HG02642 (cell line): ENCODE results near the gene STK32C.

ENCODE experiments used
- ATAC-seq: cut with Tn5 transposase; IDR thresholded peaks from one replicate; pipeline ENCODE4 v1.9.1; 2021; ENCODE audit warnings: mild to moderate bottlenecking; ENCODE audit not compliant: unreplicated experiment, poor library complexity

The STK32C gene

GRCh38 chr10:132192991-132193665 lies 114.6 kb downstream of the STK32C start:
- no peak for ATAC-seq

- no peak for ATAC-seq
Observed at GRCh38 chr10:132192076-132192975, 115.4 kb downstream of the STK32C start.

- ATAC-seq = no peak
Observed at GRCh38 chr10:132189810-132190422, 117.8 kb downstream of the STK32C start.

GRCh38 chr10:132189016-132189415 lies 118.7 kb downstream of the STK32C start:
- ATAC-seq = no peak

GRCh38 chr10:132188331-132188730 lies 119.4 kb downstream of the STK32C start:
- no peak for ATAC-seq

- ATAC-seq = peak; percentile 23
Observed at GRCh38 chr10:132187430-132188138, 120.2 kb downstream of the STK32C start.

GRCh38 chr10:132186488-132187429 lies 121.0 kb downstream of the STK32C start, which contains the start of gene DPYSL4:
TSS of gene DPYSL4 (plus strand) at chr10:132186948. CDS start at chr10:132187064, 116 bp downstream.
- peak; percentile 46 for ATAC-seq

GRCh38 chr10:132185601-132186487 lies 121.9 kb downstream of the STK32C start:
- ATAC-seq = no peak

GRCh38 chr10:132184816-132185593 lies 122.7 kb downstream of the STK32C start:
- ATAC-seq = no peak

GRCh38 chr10:132183046-132183445 lies 124.7 kb downstream of the STK32C start:
- ATAC-seq = no peak

- no peak for ATAC-seq
Observed at GRCh38 chr10:132182591-132182990, 125.2 kb downstream of the STK32C start.

GRCh38 chr10:132181691-132182425 lies 125.9 kb downstream of the STK32C start:
- ATAC-seq = no peak

- no peak for ATAC-seq
Observed at GRCh38 chr10:132180736-132181135, 127.0 kb downstream of the STK32C start.

GRCh38 chr10:132179551-132180392 lies 128.0 kb downstream of the STK32C start:
- ATAC-seq = no peak

GRCh38 chr10:132178672-132179545 lies 128.8 kb downstream of the STK32C start:
- no peak for ATAC-seq
